ENCODE results near the gene LSAMP.

DNA sequence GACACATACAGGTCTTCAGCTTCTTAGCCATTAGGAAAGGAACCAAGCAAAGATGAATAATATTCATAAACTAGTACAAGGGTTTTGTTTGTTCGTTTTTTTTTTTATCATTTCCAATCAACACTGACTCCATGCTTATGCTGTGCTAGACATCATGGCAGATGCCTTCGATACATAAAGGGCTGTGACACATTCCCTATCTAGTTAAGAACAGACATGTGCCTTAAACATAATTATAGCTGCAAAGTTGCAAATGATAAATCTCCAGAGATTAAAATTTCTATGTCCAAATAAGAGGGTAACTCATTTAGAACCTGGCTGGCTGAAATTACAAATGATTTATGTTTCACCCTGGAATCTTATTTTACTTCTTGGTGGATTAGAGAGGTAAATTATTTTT is 386.4 kb downstream of the LSAMP start:
- TF ChIP-seq FOXJ3 (CRISPR knock-in tag; IDR thresholded peaks at IDR 0.05) (no peak), JUND (IDR thresholded peaks at IDR 0.05) (no peak)
- TF ChIP-seq, protein P1, sequence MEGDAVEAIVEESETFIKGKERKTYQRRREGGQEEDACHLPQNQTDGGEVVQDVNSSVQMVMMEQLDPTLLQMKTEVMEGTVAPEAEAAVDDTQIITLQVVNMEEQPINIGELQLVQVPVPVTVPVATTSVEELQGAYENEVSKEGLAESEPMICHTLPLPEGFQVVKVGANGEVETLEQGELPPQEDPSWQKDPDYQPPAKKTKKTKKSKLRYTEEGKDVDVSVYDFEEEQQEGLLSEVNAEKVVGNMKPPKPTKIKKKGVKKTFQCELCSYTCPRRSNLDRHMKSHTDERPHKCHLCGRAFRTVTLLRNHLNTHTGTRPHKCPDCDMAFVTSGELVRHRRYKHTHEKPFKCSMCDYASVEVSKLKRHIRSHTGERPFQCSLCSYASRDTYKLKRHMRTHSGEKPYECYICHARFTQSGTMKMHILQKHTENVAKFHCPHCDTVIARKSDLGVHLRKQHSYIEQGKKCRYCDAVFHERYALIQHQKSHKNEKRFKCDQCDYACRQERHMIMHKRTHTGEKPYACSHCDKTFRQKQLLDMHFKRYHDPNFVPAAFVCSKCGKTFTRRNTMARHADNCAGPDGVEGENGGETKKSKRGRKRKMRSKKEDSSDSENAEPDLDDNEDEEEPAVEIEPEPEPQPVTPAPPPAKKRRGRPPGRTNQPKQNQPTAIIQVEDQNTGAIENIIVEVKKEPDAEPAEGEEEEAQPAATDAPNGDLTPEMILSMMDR (IDR thresholded peaks at IDR 0.05) = no peak

Data from SK-N-SH (cell line).